Retinal pigment epithelial cell (primary cell): ENCODE results near the gene ZNF549.
A peak's percentile ranks its signal among the peaks of the same experiment; 100 is the strongest.

ENCODE experiments used
- DNase-seq: peaks from one replicate; pipeline ENCODE4 v3.0.0-alpha.2; 2010; ENCODE audit warnings: low read depth
- H3K4me3 ChIP-seq: 2 replicates; pipeline ENCODE4 v1.5.1; 2011; ENCODE audit warnings: mild to moderate bottlenecking, low read length, control low read depth, moderate library complexity
- TF ChIP-seq, protein P1 (sequence below): conservative IDR thresholded peaks from 2 replicates; pipeline ENCODE4 v1.5.1; 2011; ENCODE audit warnings: low read depth, low read length, control low read depth, inconsistent platforms

ZNF549 gene

DNA sequence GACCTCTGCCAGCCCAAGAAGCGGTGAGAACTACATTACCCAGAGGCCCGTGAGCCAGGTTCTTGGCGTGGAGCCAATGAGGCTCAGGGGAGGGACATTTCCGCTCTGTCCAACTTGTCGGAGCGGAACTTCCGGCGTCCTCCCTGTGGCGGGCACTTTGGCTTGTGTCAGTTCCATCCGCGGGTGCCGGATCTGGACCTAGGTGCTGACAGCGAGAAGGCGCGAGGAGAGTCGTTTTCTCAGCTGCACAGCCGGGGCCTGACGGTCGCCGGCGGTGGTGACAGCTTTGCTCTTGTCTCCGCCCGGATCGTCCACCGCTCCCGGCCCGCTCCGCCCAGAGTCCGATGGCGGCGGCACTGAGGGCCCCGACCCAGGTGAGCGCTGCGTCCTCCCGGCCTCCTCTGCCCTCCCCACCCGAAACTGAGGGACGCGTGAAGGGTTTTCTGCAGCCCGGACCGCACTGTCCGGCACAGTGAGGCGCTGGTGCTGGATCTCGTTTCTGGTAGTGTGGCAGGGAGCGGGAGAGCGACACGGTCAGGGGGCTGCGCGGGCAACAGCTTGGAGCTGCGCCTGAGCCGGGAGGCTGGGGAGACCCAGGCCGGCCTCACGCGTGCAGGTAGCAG lies 72.7 kb downstream of the ZNF549 start, which contains the start of gene ZNF530:
Gene ZNF530, plus strand, starts transcription at position 125 of the 623 bp plus-strand sequence. CDS start 4,461 bp downstream, outside the sequence.
- peak; percentile 65 for DNase-seq
- peak within 1 kb of the TSS; percentile 81 for H3K4me3 ChIP-seq
- TF ChIP-seq, protein P1, sequence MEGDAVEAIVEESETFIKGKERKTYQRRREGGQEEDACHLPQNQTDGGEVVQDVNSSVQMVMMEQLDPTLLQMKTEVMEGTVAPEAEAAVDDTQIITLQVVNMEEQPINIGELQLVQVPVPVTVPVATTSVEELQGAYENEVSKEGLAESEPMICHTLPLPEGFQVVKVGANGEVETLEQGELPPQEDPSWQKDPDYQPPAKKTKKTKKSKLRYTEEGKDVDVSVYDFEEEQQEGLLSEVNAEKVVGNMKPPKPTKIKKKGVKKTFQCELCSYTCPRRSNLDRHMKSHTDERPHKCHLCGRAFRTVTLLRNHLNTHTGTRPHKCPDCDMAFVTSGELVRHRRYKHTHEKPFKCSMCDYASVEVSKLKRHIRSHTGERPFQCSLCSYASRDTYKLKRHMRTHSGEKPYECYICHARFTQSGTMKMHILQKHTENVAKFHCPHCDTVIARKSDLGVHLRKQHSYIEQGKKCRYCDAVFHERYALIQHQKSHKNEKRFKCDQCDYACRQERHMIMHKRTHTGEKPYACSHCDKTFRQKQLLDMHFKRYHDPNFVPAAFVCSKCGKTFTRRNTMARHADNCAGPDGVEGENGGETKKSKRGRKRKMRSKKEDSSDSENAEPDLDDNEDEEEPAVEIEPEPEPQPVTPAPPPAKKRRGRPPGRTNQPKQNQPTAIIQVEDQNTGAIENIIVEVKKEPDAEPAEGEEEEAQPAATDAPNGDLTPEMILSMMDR: no peak

GRCh38 chr19:57606931-57607330 lies 79.8 kb downstream of the ZNF549 start:
- DNase-seq: no peak
- TF ChIP-seq, protein P1: no peak
- H3K4me3 ChIP-seq: no peak overlapping the region
